NK-92 treated with Interleukin-12 subunit alpha and Interleukin-12 subunit beta, amount 100 ng/mL, for 24 hours (cell line): ENCODE data around the gene GDPD1.
"Not testable (repeated sequence)": the region's sequence is repeated elsewhere in the genome, so short reads cannot be mapped to it uniquely, and the experiment has no call there.

Source experiments
- DNase-seq: peaks from one replicate; lab custom pipeline; 2025; lab: John Stamatoyannopoulos, UW

The GDPD1 gene

DNA sequence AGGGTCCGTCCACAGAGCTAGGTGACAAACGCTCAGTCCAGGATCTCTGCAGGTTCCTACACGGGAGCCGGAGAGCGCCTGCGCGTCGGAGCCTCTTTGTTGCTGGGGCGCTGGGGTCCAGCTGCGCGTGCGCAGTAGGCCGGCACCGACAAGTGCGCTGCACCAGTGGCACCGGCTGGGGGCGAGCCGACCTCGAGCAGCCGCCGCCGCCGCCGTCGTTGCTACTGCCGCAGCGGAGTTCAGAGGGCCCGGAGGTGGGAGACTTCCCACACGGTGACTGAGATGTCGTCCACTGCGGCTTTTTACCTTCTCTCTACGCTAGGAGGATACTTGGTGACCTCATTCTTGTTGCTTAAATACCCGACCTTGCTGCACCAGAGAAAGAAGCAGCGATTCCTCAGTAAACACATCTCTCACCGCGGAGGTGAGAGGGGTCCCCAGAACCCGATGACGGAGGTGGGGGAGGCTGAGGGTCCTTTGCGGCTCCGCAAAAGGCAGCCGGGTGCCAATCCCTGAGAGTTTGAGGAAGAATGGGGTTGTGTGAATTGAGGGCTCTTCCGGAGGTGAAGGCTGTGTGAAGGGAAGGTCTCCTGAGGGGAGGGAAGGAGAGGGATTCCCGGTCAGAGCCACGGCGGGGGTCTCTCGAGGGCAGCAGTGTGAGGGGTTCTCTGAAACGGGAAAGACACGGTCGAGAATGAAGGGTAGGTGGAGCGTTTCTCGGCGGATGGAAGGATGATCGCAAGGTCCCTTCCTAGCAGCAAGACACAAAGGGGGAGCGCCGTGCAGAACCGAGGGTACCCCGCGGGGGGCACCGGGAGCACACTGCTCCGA is at the start of gene GDPD1:
Gene GDPD1 (plus strand): TSS at position 184 of the 831 bp plus-strand sequence. CDS start 99 bp downstream, at position 283.
- peak; percentile 95 for DNase-seq

DNA sequence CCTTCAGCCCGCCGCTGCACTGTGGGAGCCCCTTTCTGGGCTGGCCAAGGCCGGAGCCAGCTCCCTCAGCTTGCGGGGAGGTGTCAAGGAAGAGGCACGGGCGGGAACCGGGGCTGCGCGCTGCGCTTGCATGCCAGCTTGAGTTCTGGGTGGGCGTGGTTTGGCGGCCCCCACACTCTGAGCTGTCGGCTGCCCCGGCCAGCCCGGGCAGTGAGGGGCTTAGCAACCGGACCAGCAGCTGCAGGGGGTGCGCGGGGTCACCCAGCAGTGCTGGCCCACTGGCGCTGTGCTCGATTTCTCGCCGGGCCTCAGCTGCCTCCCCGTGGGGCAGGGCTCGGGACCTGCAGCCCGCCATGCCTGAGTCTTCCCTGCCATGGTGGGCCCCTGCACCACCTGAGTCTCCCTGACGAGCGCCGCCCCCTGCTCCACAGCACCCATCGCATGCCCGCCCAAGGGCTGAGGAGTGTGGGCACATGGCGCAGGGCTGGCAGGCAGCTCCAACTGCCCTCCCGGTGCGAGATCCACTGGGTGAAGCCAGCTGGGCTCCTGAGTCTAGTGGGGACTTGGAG is 47.8 kb upstream of the GDPD1 start:
- DNase-seq, result no peak

DNA sequence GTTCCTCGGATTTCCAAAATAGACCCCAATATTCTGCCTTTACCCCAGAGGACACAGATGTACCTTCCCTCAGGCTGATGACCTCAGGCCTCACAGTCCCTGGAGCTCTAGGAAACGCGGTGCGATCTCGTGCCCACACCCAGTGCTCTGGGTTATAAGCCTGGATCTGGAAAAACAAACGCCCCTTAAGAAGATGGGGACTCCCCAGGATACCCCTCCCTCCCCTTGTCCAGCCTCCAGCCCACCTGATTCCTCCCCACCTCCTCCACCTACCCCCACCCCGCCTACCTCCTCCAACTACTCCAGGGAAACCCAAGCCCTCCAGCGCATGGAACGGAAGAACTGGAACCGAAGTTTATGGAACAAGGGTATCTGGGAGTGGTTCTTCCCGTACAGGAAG is 45.6 kb upstream of the GDPD1 start:
- DNase-seq, result no peak

DNA sequence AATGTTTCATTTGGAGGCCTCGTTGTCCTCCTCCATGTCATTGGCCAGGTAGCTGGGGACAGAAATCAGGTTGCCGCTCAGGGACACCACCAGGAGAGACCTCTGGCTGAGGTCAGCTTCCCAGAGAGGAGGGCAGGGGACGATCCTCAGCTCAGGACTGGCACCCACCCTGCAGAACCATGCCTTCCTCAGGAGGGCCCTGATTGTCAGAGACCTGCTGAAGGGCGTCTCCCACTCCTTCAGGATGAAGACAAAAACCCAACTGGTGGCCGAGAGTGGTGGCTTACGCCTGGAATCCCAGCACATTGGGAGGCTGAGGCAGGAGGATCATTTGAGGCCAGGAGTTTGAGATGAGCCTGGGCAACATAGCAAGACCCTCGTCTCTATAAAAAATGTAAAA is 45.2 kb upstream of the GDPD1 start:
- no peak for DNase-seq

DNA sequence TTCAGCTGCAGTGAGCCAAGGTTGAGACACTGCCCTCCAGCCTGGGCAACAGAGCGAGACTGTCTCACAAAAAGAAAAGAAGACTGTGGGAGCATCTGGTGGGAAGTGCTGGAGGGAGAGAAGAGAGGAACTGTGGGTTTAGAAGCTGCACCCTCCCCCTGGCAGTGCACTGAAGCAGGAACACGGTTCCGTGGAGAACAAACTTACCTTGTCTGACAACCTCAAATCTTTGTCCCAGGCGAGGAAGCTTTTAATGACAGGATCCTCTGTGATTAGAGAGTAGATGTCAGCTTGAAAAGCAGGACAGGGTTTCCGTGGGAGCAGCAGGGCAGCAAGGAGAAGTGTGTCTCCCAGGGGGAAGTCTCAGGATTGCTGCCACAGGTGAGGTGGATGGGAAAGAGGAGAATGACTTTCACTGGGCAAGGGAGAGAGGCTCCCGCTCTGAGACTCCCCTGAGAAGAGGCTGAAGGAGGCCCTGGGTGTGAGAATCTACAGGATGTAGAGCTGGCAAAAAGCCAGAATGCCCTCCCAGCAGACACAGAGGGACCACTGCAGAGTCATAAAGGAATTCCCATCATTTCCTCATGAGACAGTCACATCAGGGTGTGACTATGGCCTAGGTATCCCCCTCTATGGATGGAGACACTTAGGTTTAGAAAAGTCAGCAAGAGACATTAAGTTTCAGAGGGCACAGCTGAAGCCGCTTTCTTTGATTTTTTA is 41.9 kb upstream of the GDPD1 start:
- no peak for DNase-seq

DNA sequence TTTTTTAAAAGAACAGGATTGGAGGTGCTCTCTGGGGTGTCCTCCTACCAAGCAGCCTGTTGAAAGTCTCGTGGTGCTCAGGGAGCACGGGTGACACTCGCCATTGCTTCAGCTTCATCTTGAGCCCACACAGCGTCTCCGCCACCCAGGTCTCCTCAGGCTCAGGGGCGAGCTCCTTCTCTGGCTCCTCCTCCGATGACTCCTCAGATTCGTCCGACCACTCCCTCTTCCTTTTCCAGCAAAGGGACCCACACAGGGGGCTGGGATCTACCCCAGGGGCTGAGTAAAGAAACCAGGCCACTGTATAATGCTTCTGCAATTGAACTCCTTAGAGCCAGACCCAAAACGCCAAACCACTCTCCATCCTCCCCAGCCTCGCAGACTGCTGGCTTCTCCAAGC is 40.7 kb upstream of the GDPD1 start:
- not testable (repeated sequence) for DNase-seq

DNA sequence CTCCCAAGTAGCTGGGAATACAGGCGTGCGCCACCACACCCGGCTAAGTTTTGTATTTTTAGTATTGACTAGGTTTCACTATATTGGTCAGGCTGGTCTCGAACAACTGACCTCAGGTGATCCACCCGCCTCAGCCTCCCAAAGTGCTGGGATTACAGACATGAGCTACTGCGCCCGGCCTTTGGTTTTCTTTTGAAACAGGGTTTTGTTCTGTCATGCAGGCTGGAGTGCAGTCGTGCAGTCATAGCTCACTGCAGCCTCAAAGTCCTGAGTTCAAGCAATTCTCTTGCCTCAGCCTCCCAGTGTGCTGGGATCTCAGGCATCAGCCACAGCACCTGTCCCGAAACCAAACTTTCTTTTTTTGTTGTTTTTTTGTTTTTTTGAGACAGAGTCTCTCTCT is 39.7 kb upstream of the GDPD1 start:
- no peak for DNase-seq

DNA sequence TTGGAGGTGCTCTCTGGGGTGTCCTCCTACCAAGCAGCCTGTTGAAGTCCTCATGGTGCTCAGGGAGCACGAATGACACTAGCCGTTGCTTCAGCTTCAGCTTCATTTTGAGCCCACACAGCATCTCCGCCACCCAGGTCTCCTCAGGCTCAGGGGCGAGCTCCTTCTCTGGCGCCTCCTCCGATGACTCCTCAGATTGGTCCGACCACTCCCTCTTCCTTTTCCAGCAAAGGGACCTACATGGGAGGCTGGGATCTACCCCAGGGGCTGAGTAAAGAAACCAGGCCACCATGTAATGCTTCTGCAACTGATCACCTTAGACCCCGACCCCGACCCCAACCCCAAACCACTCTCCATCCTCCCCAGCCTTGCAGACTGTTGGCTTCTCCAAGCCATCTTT is 38.8 kb upstream of the GDPD1 start:
- no peak for DNase-seq

DNA sequence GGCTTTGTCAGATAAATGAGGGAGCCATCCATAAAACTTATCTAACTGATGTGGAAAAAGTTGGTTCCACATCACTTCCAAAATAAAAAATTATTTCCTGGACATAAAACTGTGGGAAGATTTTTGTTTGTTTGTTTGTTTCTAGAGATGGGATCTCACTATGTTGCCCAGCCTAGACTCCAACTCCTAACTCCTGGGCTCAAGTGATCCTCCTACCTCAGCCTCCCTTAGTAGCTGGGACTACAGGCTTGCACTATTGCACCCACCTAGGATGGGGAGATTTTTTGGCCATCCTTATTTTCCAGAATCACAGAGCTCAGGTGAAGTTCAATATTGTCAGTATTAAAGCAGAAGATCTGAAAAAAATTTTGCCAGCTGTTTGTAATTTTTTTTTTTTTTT is 34.3 kb upstream of the GDPD1 start:
- DNase-seq, result no peak

DNA sequence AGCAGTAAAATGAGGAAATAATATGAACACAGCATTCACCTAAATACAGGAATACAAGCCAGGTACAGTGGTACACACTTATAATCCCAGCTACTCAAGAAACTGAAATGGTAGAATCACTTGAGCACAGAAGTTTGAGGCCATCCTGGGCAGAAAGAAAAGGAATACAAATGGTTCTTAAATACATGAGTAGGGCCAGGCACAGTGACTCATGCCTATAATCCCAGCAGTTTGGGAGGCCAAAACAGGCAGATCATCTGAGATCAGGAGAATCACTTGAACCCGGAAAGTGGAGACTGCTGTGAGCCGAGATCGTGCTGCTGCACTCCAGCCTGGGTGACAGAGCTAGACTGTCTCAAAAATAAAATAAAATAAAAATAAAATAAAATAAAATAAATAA is 33.5 kb upstream of the GDPD1 start:
- DNase-seq, result no peak

DNA sequence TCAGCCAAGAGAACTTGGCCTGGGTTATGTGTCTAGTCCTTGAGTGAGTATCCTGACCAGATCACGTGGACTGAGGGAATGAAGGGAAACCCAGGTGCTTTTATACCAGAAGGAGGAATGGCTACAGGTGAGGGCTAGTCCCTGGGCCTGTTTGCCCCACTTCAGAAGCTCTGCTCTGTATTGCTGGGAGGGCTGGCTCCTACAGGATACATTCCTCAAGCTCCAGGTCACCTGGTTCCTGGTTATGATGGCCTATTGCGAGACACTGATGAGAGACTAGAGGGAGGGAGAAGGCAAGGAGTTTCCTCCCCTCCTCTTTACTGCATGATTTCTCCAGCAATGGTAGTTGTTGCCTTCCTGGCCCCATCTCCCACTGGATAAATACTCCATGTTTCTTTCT is 29.5 kb upstream of the GDPD1 start:
- DNase-seq, result no peak

DNA sequence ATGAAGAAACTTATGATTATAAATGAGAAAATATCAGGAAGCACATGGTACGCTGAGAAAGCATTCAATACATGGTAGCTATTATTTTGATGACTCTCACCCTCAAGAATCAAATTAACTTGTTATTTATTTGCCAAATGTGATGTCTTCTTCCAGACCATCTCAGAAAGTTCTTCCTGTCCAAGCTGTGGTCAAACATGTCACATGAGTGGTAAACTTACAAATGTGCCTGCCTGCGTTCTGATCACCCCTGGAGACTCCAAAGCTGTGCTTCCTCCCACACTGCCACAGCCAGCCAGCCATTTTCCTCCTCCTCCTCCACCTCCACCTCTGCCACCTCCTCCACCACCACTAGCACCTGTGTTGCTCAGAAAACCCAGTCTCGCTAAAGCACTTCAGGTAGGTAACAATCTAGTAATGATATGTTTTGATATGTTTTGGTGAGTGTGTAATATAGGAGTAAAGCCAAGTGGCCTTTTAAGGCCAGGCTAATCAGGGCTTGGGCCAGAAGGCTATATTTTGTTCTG is 26.9 kb upstream of the GDPD1 start:
- no peak for DNase-seq

DNA sequence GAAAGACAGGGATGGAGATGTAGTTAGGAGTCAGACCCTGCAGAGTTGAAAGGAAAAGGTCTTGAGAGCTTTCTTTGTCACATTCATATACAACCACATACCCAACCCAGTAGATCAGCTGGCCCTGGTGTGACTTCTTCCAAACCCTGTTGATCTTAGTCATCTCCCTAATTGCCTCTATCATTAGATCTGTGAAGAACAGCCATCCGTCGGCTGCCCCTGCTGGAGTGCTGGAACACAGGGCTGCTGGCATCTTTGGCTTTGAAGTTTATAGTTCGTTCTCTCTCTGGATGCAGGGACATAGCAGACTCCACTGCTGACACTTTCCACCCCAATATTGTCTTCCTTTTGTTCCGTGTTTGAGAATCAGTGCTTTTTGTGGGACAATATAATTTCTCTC is 20.9 kb upstream of the GDPD1 start:
- no peak for DNase-seq

DNA sequence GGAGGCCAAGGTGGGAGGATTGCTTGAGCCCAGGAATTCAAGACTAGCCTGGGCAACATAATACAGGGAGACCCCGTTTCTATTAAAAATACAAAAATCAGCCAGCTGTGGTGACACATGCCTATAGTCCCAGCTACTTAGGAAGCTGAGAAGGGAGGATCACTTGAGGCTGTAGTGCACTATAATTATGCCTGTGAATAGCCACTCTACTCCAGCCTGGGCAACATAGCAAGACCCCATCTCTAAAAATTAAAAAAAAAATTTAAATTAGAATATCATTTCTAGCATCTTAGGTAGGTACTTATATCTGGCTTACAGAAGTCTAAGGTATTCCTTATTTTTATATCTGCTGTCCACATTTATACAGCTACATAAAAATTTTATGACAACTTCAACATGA is 18.0 kb upstream of the GDPD1 start:
- no peak for DNase-seq

DNA sequence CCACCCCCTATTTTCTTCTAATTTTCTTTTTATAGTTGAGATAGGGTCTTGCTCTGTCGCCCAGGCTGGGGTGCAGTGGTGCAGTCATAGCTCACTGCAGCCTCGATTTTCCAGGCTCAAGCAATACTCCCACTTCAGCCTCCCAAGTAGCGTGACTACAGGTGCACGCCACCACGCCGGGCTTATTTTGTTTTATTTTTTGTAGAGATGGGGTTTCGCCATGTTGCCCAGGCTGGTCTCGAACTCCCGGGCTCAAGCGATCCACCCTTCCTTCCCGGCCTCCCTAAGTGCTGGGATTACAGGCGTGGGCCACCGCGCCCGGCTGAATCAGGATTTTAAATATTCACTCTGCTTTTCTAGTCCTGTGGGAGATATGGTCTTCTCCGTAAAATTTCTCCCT is 941 bp upstream of the GDPD1 start:
- no peak for DNase-seq

DNA sequence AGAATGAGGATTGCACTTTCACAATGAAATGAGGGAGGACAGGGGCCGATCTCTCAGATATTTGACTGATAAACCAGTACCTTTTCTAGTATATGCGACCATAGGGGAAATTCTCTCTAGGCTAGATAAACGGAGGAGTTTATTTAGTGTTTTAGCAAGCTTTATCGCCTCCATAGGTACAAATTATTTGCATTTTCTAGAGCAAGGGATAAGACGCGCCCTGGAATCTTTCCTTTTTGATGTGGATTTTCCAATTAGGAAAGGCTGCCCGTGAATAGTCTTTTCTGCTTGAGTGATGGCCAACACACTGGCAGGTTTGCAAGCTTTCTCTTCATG is 351 bp upstream of the GDPD1 start:
- DNase-seq, result no peak

DNA sequence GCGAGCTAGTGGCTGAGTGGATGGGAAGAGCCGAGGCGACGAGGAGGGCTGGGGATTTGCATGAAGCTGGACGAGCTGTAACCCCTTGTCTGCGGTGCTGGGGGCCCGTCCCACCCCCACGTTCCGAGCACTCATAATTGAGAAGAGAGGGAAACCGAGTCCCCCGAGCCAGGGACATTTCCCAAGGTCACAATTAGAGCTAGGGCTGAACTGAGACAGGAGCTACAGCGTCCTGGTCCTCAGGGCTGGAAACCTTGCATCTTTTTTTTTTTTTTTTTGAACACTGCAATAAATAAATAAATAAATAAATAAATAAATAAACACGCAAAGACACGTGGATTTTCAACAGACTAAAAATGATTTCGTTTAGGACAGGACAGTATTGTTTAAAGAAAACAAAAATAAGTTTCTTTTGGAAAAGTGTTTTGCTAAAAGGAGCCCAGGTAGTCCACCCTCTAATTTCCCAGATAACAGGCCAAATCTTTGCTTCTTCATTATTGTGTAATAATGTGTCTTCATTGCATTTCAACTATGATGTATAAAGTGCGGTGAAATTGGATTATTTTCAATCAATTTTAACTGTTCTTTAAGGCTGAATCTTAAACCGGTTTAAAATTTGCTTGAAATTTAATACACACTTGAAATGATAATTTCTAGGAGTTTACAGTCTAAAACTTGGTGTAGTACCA is 992 bp downstream of the GDPD1 start:
- DNase-seq, result no peak

DNA sequence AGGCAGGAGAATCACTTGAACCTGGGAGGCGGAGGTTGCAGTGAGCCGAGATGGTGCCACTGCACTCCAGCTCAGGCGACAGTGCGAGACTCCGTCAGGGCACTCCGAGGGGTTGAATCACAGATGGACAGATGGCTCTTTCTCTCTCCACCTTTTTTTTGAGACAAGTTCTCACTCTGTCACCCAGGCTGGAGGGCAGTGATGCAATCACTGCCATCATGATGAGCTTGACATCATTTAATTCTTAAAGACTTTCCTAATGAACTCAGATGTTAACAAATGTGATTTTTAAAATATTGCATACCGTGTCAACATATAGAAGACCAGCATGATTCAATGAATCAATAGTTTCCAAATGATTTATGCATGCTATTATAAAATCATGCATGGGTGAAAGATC is 3.5 kb downstream of the GDPD1 start:
- DNase-seq, result no peak

DNA sequence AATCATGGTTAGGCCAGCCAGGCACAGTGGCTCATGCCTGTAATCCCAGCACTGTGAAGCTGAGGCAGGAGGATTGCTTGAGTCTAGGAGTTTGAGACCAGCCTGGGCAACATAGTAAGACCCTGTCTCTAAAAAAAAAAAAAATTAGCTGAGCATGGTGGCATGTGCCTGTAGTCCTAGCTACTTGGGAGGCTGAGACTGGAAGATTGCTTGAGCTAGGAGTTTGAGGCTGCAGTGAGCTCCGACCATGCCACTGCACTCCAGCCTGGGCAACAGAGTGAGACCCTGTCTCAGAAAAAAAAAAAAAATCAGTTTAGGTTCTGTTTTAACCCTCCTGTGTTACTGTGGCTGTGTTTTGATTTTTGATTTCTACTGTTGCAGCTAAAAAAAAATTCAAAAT is 8.3 kb downstream of the GDPD1 start:
- DNase-seq, result not testable (repeated sequence)

DNA sequence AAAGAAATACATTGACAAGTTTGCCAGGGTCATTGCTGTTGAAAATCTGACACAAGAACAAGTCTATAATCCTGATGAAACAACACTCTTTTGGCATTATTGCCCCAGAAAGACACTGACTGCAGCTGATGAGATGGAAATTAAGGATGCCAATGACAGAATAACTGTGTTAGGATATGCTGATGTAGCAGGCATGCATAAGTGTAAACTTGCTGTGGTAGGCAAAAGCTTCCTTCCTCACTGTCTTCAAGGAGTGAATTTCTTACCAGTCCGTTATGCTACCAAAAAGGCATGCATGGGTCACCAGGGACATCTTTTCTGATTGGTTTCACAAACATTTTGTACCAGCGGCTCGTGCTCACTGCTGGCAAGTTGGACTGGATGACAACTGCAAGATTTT is 10.5 kb downstream of the GDPD1 start:
- DNase-seq, result no peak

DNA sequence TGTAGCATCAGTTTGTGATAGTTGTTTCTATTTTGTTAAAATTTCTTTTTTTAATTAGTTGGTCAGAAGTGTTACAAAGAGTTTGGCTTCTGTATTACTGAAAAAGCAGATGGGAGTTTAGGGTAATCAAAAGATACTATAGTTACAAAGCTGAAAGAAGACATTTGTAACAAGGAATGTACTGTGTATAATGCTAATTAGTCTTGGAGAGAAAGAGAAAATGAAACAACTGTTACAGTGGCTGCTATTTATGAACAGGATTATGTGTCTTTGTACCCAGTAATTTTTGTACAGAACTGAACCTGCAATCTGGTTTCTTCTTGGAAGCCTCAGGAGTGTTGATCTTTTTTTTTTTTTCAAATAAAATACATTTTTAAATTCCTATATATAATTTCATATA is 14.3 kb downstream of the GDPD1 start:
- no peak for DNase-seq

DNA sequence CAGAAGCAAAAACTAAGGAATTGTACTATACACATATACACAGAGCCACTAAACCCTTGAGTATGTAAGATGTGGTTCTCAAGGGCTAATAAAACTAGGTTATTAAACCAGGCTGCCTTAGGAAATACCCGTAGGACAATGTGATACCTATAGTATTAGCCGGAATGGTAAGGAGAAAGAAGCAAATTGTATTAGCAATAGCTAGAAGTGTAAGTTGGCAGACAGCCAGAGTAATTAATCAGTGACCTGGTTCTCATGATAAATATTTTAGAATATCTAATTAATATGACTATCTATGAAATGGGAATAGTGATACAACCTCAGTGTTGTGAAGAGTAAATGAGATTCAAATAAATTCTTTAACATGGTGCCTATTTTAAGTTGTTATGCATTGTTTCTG is 18.6 kb downstream of the GDPD1 start:
- no peak for DNase-seq

DNA sequence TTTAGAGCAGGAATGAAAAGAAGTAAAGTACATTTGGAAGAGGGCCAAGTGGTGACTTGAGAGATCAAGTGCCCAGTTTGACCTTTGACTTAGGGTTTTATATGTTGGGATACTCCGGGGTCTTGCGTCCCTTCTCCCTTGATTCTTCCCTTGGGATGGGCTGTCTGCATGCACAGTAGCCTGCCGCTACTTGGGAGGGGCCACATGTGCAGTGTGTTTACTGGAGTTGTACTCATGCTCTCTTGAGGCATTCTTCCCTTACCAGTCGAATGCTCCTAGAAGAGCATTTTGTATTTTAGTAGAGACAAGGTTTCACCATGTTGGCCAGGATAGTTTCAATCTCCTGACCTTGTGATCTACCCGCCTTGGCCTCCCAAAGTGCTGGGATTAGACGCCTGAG is 23.8 kb downstream of the GDPD1 start:
- no peak for DNase-seq
